ENCODE measurements around the gene RRP12.

GRCh38 chr10:97349752-97350513, 51.2 kb downstream of the RRP12 start:
- no peak for TF ChIP-seq CTCF (IDR thresholded peaks at IDR 0.05)
- no peak for TF ChIP-seq POLR2A (IDR thresholded peaks at IDR 0.05)

All from heart left ventricle (tissue), 13 donors.